HG03571 (cell line): ENCODE results near the gene TAGLN2.
"Not testable (repeated sequence)": the region's sequence is repeated elsewhere in the genome, so short reads cannot be mapped to it uniquely, and the experiment has no call there.

Source experiments
- ATAC-seq: cut with Tn5 transposase; IDR thresholded peaks from one replicate; pipeline ENCODE4 v1.9.1; 2021; ENCODE audit not compliant: unreplicated experiment

Gene TAGLN2

DNA sequence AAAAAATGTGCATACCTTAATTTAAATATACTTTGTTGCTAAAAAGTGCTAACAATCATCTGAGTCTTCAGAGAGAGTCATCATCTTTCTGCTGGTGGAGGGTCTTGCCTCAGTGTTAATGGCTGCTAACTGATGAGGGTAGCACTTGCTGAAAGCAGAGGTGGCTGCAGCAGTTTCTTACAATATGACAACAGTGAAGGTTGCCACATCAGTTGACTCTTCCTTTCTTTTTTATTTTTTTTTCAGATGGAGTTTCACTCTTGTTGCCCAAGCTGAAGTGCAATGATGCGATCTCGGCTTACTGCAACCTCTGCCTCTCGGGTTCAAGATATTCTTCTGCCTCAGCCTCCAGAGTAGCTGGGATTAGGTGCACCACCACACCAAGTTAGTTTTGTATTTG is 22.8 kb downstream of the TAGLN2 start:
- ATAC-seq: no peak

DNA sequence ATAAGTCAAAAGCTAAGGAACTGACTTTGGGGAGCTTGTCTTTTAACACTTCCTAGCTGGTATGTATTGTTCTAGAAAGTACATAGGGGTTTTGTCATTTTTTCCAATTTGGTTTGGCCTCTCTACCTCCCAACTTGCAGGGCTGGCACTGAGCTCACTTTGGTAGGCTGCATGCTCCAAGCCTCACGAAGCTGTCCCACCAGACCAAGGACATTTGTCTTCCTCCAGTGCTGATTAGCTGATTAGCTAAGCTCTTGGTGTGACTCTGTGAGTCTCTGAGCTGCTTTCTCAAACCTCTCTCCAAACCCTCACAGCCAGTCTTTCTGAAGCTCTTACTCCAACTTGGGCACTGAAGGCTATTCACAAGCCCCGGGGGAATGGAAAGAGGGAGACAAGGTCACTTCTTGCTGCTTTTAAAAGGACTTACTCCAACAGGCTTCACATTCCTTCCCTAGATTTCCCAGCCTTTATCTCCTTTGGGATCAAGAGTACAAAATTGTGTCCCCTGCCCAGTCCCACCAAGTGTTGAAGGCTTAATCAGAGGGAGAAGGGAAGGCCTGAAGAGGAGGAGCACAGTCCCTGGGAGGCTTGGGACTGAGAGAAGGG is 24.4 kb downstream of the TAGLN2 start:
- ATAC-seq: no peak

DNA sequence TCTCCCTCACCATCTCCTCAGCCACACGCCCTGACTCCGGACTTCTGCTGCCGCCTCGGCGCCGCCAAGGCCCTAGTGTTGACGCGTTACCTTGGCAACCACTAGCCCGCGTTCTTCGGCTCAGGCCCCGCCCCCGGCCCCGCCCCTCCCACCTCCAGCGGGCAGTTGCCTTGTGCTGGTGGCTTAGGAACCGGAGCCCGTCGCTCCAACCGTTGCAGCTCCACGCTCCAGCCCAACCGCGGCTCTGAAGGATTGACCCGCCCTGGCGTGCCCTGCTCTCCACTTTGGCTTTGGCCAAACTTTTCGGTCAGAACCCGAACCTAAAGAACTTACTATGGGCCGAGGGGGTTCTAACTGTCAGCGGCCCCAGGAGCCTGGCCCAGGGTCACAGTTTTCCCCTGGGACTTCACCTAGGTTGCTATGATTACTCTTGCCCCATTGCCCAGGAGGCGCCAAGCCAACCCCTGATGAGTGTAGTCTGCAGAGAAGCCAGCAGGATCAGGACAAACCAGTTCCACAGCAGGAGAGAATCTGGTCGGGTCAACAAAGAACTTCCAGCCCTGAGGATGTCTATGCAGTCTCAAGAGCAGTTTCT is 25.1 kb downstream of the TAGLN2 start, which contains the start of gene CFAP45:
CFAP45 (minus strand) TSS at position 80 of the 595 bp plus-strand sequence; CDS start at position 13, 67 bp downstream.
- no peak for ATAC-seq

DNA sequence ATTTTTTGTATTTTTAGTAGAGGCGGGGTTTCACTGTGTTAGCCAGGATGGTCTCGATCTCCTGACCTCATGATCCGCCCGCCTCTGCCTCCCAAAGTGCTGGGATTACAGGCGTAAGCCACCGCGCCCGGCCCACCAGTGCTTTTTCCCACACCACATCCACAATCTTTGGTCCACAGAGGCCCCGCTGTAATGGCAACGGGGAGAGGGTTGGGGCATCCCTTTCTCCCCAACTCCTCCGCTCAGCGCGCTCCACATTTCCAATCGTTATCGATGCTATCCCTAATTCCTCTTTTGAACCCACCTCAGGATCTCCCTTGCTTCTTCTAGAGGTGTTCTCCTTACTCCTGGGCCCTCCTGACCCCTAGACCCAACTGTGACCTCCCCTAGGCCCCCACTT is 25.7 kb downstream of the TAGLN2 start:
- ATAC-seq: not testable (repeated sequence)

DNA sequence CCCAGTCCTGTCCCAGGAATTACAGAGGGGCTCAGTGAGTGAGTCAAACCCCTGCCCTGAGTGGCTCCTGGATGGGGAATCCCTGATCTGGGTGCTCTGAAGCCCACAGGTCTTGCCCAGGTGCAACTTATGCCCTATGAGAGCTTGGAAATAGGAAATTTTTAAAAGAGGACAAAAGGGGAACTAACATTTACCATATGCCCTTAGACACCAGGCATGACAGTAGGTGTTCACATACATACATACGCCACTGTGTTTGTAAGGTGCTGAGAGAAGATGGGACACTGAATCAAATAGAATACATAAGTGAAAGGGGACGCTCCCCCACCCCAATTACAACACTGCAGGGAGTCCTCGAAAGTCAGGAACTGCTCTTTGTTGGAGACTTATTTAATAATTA is 26.8 kb downstream of the TAGLN2 start:
- ATAC-seq: no peak

DNA sequence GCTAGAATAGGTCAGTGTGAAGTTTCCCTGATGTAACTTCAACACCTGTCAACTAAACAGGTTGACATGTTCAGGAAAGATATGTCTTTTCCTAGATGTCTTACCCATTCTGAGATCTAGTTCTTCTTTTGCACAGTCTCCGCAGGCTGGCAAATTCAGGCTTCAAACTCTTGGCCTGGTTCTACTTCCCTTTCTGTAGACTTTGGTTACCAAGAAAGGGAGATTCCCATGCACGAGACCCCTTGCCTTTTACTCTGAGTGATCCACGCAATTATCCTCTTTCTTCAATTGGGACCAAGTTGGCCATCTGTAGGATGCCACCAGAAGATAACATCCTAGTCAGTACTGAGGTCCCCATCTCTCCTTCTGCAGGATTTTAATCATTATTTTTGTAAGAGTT is 27.3 kb downstream of the TAGLN2 start:
- ATAC-seq: no peak

DNA sequence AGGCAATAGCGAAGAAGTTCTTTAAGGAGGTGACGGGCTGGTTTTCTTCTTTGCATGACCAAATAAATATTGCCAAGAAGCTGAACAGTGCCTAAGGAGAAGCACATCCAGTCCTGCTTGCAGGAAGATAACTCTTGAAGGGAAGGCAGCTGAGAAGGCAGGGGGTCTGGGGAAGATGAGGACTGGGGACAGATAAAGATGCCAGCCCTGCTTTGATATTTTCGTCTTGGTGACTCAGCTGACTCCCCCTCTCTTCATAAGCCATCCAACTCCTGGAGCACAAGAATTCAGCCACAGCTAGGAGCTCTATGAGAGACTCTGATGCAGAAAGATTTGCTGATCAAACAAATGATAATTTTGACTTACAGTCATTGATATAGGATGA is 28.8 kb downstream of the TAGLN2 start:
- no peak for ATAC-seq

DNA sequence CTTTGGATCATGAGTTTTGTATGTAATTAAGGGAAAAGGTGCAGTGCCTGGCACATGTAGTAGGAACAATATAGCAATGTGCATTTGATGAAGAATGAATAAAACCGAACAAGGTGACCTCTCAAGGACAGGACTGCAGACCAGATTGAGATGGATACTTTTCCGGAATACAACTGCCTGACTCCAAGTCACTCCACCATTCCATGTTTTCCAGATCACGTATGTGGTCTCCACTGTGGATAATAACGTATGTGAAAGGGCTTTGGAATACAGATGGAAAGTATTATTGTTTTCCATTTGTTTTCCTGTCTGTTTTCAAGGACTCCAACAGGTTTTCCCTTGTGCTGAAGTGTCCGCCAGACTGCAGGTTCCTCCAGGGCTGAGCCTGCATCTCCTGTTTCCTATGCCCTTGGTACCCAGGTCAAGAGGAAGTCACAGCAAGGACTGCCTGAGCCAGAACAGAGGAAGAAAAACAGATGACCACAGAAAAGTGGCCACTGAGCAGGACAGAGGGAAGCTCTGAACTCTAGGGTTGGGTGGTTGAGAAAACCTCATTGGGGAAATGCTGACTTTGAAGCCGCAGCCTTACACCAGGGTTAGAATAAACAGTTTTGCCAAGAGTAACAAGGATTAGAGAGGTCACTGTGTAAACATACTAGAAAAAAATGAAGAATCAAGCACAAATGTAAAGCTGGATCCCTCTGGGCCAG is 29.3 kb downstream of the TAGLN2 start:
- ATAC-seq: no peak

DNA sequence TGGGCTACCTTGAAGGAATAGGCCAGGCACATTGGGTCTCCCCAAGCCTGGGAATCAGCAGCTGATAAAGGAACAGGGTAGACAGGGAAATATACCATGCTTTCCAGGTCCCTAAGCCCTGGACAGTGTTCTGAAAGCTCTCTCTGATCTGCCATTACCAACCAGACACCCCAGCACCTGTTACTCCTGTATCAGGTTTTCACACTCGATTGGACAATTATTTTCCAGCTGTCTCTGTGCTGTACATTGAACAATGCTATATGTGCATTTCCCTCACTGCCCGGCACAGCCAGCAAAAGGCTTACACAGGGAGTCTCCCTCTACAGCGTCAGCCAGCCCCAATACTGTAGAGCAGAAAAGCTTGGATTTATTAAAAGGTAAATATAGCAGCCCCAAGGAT is 30.0 kb downstream of the TAGLN2 start:
- no peak for ATAC-seq

DNA sequence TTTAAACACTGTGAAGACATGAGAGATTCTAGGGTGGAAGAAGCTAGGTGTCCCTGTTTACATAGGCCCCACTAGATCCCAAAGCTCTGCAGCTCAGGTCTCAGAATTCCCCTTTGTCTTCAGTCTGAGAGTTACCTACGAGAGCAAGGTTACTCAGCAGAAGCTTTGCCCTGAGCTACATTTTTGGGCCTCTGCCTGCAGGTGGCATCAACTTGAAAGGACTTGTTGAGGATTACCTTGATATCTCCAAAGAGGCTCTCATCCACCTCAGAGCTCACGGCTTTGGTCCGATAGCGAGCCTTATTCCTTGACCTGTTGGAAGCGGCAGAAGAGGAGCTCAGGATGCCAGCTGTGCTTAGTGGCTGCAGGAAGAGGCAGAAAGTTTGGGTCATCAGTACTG is 32.4 kb downstream of the TAGLN2 start:
- no peak for ATAC-seq

DNA sequence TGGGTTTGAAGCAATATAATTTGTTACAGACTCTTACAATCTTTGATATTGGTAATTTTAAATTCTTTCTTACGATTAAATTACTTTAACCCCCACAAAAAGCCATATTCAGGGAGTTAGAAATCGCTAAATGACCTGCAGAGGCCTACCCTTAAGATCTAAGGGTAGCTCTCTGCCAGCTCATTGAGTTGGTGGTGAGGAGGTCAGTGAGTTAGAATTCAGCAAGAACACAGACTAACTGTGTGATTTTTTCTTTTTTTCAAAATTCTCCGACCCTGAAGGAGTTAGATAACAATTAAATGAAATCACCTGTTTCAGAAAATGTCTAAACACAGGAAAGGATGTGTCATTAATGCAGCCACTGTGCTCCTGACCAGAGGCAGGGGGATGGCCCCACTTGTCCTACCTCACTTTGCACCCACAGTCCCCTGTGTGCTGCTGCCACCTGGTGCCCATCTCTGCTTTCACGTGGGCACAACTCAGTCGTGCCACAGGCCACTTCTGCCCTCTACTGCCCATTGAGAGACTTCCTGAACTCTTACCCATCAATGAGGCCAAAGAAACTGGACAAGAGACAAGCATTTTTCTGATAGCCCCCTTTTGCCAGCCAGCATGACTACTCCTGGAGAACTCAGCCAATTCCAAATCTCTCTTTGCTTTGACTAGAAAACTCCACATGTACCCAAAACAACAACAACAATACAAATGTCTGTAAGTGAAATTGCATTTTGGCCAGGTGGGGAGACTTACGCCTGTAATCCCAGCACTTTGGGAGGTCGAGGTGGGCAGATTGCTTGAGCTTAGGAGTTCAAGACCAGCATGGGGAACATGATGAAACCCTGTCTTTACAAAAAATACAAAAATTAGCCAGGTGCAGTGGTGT is 33.8 kb downstream of the TAGLN2 start:
- peak; percentile 68 for ATAC-seq

DNA sequence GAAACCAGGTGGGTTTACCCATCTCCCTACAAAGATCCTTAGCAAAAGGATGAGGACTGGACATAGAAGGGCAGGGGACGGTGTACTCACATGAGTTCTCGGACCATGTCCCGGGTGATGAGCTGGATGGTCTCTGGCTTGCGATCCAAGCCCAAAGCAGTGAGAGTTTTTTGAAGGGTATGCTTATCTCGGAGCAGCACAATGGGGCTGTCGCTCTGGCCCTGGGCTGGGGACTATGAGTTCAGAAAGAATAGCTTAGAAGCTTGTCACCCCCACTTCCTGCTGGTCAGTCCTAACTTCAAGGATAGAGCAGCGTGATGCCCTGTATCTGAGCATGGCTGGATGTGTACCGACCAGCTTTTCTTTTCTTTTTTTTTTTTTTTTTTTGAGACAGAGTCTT is 34.9 kb downstream of the TAGLN2 start:
- no peak for ATAC-seq

DNA sequence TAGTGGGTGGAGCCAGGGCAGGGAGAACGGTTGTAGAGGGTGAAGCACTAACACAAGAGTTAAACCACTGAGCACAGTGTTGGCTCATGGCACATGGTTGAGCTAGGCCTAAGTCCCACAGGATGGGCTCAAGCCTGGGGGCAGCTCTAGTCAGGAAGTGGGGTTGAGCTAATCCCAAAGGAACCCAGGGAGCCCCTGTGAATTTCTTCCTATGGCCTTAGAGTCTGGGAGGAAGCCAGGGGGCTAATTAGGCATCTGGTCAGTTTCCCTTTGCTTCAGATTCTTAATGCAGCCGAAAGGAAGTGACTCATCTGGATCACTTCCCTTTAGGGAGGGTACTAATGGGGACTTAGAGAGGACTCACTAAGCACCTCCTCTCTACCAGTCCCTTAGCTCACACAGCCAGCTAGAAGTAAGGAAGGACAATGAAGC is 35.5 kb downstream of the TAGLN2 start:
- ATAC-seq: peak; percentile 92

DNA sequence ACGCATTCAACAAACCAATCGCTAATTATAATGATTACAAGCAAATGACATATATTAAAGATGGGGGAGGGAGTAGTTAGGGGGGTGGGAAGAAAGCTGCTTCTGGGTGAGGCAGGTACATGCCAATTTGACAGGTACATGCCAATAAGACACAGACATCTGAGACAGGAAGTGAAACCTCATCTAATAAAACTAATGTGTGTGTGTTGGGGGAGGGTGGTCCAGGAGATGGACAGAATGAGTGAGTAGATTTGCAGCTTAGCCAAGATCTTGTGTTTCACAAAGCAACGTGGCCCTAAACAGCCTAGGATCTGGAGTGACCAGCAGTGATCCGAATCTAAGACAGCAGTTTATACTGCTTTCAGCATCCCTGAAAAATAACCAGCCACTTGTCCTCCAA is 36.1 kb downstream of the TAGLN2 start:
- no peak for ATAC-seq

DNA sequence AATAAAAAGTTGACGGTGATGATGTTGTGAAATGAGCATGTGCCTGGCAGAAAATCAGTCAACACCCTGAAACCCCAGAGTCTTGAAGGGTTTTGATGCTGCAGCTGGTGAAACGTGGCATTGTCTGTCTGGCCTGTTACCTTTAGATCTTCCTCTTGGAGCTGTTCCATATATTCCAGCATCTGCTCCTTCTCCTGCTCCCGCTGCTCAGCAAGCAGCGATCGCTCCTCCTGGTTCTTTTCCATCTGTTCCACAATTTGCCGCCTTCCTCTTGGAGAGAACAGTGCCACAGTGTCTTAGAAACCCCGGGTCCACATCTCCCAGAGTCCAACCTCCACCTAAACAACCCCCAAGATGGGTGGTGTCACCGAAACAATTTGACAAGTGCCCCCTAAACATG is 41.0 kb downstream of the TAGLN2 start:
- ATAC-seq: no peak

DNA sequence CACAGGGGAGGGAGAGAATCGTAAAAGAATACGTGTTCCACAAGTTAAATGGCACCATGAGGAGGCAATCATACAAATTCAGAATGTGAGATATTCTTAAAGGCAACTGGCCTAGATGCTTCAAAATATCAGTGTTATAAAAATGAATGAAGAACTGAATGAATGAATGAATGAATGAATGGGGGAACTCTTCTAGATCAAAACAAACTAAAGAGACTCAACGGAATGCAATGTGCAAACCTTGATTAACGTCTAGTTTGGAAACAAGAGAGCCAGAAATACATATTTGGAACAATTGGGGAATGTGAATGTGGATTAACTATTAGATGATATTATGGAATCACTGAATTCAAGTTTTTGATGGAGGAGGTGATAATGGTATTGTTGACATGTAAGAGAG is 42.2 kb downstream of the TAGLN2 start:
- ATAC-seq: no peak

DNA sequence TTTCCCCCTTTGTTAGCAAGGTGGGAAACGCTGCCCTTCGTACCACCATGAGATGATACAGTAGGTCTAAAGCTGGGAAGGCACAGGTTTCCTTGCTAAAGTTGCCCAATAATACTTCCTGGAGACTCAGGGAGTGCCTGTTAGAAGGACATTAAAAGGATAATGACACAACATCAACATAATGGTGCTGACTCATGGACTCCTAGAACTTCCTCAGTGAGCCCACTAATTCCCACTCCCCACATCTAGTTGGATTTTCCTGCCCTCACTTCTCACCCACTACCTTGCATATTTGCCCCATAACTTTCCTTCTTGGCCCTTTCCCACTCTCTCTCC is 42.8 kb downstream of the TAGLN2 start:
- ATAC-seq: no peak

DNA sequence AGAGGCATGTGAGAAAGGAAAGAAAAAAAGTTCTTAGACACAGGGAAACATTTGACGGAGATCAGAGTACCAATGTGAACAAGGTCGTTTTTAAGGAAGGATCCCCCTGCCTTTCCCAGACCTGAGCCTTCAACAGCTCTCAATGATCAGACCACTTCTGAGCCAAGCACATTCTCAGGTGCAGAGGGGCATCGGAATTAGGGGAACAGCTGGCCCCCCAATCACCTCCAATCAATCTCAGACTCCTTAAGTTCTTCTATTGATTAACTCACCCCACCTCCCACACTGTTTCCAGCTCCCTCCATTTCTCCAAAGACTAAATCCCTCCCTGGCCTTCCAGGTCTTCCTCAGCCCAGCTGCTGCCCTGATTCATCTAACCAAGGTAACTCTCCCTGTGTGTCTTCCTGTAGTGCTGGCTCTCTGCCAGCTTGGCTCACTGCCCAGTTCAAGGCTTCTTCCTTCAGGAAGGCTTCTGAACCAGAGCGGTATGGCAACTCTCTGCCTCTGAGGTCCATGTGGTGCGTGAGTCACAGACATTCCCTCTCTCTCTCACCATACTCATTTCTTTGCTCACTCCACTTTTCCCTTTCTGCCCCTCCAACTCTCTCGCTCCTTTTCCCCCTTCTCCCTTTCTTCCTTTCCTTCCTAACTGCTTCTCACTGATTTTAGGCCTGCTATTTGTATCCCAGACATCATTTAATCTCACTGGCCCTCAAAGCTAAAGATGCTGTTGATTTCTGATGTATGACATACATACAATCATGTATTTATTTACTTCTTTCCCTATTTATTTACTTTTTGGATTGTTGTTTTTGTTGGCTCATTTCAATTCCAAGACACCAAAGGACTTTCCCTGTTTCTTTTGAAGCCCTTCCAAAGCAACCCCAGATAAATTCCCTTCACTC is 43.4 kb downstream of the TAGLN2 start:
- ATAC-seq: no peak

DNA sequence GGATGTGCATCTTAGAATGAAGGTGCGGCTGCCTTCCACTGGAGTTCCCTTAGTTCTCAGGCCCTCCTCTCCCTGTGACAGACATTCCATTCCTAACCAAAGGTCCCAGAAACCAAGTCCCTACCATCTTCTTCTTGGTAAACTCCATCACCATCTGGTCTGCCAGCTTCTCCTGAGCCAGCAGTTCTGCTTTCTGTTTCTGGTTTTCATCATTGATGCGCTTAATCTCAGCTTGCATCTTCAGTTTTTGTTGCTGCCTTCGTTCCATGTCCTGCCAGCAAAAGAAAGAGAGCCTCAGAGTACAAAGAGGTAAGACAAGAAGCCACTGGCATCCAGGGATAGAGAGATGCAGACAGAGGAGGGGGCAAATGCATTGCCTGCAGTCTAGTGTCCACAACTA is 44.9 kb downstream of the TAGLN2 start:
- no peak for ATAC-seq

DNA sequence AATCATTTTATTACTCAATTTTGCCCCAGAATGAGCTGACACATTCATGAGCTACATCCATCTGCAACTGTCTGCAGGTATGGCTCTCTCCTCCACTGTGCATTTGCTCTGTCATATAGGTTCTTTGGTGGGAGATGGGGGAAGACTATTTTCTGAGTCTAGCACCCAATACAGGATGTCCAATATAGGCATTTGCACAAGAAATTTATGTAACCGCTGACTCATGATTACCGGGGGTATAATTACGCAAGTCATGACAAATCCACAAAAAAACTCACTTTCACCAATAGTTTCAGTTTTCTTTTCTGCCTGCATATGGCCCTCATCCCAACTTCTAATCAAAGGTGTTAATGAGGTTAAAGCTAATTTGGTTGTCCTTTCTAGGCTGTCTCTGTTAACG is 45.3 kb downstream of the TAGLN2 start:
- no peak for ATAC-seq

DNA sequence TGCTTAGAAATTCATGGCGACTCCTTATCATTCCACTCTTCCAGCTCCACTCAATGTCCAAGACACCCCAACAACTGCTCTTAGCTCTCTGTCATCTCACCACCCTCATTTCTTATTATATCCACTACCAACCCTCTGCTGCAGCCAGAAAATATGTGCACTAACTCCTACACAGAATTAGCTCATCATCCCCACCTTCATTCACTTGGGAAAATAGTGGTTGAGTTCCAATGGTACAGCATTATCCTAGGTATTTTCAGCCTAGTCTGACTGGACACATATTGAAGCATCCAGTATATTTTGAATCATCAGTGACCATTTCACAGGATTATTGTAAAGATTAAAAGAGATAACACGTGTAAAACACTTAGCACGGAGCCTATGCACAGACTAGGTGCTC is 46.2 kb downstream of the TAGLN2 start:
- ATAC-seq: no peak
